VCaP (cell line): ENCODE results near the gene IER5L.
"Not testable (repeated sequence)": the region's sequence is repeated elsewhere in the genome, so short reads cannot be mapped to it uniquely, and the experiment has no call there.

Experiments
- H3K27ac ChIP-seq: fragments of 450-650 bp; 2 replicates; pipeline ENCODE4 v1.5.1; 2017
- TF ChIP-seq, protein P1 (sequence below): fragments of 450-650 bp; conservative IDR thresholded peaks from 2 replicates; pipeline ENCODE4 v1.5.1; 2017; ENCODE audit warnings: mild to moderate bottlenecking, moderate library complexity

Gene IER5L

DNA sequence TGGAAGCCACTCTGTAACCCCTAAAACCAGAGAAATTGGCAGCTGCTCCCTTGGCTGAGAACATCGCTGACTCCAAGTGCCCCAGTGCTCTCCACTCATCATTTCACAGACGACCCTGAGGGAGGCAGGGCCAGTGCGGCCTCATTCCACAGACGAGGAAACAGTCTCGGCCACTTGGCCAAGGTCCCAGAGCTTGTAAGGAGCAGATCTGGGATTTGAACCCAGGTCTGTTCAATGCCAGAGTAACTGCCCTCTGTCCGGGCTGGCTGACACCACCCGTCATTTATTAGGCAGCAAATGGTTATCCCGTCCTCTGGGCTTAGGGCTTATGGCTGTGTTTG, 19.9 kb upstream of the IER5L start:
- TF ChIP-seq, protein P1, sequence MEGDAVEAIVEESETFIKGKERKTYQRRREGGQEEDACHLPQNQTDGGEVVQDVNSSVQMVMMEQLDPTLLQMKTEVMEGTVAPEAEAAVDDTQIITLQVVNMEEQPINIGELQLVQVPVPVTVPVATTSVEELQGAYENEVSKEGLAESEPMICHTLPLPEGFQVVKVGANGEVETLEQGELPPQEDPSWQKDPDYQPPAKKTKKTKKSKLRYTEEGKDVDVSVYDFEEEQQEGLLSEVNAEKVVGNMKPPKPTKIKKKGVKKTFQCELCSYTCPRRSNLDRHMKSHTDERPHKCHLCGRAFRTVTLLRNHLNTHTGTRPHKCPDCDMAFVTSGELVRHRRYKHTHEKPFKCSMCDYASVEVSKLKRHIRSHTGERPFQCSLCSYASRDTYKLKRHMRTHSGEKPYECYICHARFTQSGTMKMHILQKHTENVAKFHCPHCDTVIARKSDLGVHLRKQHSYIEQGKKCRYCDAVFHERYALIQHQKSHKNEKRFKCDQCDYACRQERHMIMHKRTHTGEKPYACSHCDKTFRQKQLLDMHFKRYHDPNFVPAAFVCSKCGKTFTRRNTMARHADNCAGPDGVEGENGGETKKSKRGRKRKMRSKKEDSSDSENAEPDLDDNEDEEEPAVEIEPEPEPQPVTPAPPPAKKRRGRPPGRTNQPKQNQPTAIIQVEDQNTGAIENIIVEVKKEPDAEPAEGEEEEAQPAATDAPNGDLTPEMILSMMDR = no peak
- no peak overlapping the region for H3K27ac ChIP-seq

DNA sequence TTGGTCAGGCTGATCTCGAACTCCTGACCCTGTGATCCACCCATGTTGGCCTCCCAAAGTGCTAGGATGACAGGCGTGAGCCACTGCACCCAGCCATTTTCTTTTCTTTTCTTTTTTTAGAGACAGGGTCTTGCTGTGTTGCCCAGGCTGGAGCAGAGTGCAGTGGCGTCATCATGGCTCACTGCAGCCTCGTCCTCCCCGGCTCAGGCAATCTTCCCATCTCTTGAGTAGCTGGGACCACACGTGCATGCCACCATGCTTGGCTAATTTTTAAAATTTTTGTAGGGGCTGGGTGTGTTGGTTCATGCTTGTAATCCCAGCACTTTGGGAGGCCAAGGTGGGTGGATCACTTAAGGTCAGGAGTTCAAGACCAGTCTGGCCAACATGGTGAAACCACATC, 19.0 kb upstream of the IER5L start:
- H3K27ac ChIP-seq = not testable (repeated sequence)

DNA sequence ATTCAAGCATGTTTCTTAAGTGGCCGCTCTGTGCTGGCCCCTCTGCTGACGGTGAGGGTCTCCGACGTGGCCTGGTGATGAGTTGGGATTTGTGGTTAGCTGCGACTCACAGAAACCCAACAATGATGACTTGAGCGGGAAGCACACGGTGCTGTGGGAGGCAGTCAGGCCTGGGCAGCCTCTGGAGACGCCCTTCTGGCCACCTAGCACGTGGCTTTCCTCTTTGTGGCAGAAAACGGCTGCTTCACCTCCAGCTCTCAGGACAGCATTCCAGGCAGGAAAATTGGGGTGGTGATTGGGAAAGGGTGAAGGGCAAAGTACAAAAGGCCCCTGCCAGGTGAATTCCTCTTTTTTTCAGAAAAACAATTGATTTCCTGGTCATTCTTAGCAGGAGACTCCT, 17.5 kb upstream of the IER5L start:
- TF ChIP-seq, protein P1 = no peak
- H3K27ac ChIP-seq = no peak overlapping the region

DNA sequence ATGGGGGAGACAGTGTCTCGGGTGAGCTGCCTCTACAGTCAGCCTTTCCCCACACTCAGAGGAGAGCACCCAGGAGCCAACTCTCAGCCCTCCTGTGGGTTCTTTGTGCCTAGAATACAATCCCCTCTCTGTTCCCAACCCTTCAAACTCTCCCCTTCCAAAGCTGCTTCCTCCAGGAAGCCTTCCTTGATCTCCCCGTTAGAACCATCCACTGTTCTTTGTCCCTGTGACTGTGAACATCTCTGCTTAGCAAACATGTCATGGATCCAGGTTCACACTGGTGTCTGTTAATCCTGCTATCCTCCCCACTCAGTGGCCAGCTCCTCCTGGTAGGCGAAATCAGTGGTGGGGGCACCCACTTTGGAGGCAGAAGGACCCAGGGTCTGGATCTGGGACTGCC, 16.2 kb upstream of the IER5L start:
- TF ChIP-seq, protein P1 = no peak
- no peak overlapping the region for H3K27ac ChIP-seq

DNA sequence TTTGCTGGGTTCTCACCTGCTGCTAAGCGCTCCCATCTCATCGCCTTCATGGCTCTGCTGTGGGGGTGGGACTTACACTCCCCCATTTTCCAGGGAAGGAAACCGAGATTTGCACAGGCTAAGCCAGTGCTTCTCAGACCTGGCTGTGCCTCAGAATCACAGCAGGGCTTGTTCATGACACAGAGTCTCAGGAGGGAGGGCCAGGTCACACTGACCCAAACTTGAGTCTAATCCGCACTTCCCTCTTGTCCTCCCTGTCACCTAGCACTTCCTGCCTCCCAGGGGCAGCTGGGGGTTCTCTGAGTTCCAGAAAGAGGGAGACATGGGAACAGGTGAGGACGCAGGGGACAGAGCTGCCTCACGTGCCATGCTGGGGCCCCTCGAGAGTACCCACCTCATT, 15.6 kb upstream of the IER5L start:
- TF ChIP-seq, protein P1 = no peak
- H3K27ac ChIP-seq = no peak overlapping the region

DNA sequence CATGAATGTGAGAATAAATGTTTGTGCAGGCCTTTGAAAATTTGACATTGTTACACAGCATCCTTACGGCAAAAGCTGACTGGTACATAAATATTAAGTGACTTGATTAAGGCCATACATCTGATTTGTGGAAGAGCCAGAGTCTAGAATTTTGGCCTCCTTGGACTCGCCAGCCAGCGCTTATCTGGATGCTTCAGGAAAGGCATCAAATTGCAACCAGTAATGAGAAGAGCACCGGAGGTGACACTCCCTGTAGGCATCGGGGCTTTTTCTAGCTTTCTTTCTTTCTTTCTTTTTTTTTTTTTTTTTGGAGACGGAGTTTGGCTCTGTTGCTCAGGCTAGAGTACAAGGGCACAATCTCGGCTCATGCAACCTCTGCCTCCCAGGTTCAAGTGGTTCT, 13.2 kb upstream of the IER5L start:
- no peak overlapping the region for H3K27ac ChIP-seq
- TF ChIP-seq, protein P1 = no peak

DNA sequence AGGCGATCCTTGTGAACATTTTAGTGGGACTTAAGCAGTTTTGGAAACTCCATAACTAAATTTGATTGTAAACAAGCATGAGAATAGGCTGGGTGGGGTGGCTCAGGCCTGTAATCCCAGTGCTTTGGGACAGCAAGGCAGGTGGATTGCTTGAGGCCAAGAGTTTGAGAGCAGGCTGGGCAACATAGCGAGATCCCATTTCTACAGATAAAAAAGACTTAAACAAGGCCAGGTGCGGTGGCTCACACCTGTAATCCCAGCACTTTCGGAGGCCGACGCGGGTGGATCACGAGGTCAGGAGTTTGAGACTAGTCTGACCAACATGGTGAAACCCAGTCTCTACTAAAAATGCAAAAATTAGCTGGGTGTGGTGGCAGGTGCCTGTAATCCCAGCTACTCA, 11.9 kb upstream of the IER5L start:
- not testable (repeated sequence) for H3K27ac ChIP-seq

DNA sequence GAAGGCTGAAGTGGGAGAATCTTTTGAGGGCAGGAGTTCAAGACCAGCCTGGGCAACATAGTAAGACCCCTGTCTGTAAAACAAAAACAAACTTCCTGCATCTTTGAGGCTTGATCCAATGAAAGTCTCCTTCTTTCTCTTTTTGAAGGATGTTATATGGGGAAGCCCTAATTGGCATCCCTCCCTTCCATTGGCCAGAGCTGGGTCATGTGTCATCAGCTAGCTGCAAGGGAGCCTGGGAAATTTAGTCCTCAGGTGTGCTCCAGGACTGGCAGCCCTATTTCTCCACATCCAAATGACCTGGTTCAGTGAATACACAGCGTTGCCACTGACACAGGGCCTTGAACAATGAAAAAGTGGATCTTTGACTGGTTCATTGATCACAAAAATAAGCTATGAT, 9.0 kb upstream of the IER5L start:
- no peak overlapping the region for H3K27ac ChIP-seq
- TF ChIP-seq, protein P1 = no peak

DNA sequence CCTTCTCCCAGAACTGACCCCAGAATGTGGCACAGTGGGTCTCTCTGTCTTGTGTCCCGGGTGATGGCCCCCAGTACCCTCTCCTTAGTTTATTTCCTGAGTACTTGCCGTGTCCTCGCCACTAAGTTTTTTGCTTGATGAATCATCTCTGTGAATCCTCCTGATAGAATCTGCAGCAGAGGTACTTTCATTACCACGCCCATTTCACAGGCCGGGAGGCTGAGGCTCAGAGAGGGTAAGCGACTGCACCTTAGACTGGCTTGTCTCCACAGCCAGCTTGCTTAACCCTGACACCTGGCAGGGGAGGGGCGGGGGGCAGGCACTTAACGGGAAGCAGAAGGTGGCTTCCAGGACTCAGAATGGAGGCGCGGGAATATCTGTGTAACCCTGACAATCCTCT, 7.9 kb upstream of the IER5L start:
- TF ChIP-seq, protein P1 = no peak

More for the DNA sequence above, 7.9 kb upstream of the IER5L start:
- H3K27ac ChIP-seq = no peak overlapping the region
